Right atrium auricular region (tissue), 2 donors: Measurements from ENCODE around the gene CALD1. TPM values are rescaled to one million over a fixed set of nuclear protein-coding genes. Genes with fewer than 3 reads are reported as not detected.

ENCODE experiments used
- DNase-seq: peaks from one replicate; pipeline ENCODE4 v3.0.0-alpha.2; 2019; ENCODE audit warnings: low spot score
- H3K27ac ChIP-seq, 2 donors: fragments of 200-600 bp; sonication (generic); 1 replicate in 1 of 2; 2 replicates in 1 of 2; pipeline ENCODE4 v1.5.1; 2016 to 2019
- H3K27me3 ChIP-seq, 2 donors: fragments of 200-600 bp; sonication (generic); one replicate each; pipeline versions ENCODE4 v1.5.1 to v1.6.0; 2017 to 2019
- H3K36me3 ChIP-seq: fragments of 200-600 bp; sonication (generic); one replicate; pipeline ENCODE4 v1.5.1; 2016
- H3K4me1 ChIP-seq, 2 donors: fragments of 200-600 bp; sonication (generic); one replicate each; pipeline versions ENCODE4 v1.5.1 to v1.6.0; 2017 to 2019
- H3K4me3 ChIP-seq, 2 donors: fragments of 200-600 bp; sonication (generic); 1 replicate in 1 of 2; 2 replicates in 1 of 2; pipeline ENCODE4 v1.5.1; 2017 to 2019; ENCODE audit warnings: mild to moderate bottlenecking in 1 of 2, moderate library complexity in 1 of 2
- H3K9me3 ChIP-seq, 2 donors: fragments of 200-600 bp; sonication (generic); one replicate each; pipeline ENCODE4 v1.5.1; 2019
- total RNA-seq, 2 donors: library from RNA; depleted of rRNA; stranded (reverse); fragments of >200 nt; gene quantifications; one replicate each; pipeline ENCODE4 v1.1.0, GENCODE V29; 2016
- TF ChIP-seq, protein P1 (sequence below), 2 donors: fragments of 200-600 bp; sonication (generic); IDR thresholded peaks; one replicate each; pipeline ENCODE4 v1.5.1; 2019; ENCODE audit warnings: antibody characterized with exemption in 2 of 2

Gene CALD1
- total RNA-seq, 2 donors from 2014 or later = 119 to 157 TPM

DNA sequence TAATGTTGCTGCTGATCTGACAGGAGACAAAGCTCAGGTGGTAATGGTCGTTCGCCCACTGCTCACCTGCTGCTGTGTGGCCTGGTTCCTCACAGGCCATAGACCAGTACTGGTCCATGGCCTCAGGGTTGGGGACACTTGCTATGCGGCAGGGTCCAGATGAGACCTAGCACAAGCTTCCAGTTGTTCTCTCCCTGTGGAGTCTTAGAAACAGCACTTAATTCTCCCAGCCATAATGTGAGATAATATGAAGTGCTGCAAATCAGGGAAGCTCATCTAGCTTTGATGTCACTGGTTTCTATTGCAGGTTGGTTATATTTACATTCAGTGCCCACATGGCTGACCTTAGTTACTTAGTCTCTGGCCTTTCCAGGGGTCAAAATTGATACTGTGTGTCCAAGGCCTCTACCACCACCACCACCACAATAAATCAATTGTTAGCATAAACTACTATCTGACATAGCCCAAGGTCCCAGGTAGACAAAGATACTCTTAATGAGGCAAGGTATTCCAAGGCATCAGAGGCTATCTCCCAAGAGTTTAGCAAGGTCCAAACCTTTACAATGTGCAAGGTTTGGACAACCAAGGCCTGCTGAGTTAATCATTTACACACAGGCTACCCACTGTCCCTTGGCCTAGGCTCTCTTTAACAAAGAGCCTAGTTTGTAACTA, 217.9 kb downstream of the CALD1 start:
- H3K4me3 ChIP-seq = no peak overlapping the region
- H3K9me3 ChIP-seq = no peaks in the 10 kb centered on the region
- no peaks in the 10 kb centered on the region for H3K4me1 ChIP-seq
- H3K27ac ChIP-seq = no peak overlapping the region
- H3K36me3 ChIP-seq = peaks cover 10% of the 10 kb centered on the region
- no peak for DNase-seq
- TF ChIP-seq, protein P1, sequence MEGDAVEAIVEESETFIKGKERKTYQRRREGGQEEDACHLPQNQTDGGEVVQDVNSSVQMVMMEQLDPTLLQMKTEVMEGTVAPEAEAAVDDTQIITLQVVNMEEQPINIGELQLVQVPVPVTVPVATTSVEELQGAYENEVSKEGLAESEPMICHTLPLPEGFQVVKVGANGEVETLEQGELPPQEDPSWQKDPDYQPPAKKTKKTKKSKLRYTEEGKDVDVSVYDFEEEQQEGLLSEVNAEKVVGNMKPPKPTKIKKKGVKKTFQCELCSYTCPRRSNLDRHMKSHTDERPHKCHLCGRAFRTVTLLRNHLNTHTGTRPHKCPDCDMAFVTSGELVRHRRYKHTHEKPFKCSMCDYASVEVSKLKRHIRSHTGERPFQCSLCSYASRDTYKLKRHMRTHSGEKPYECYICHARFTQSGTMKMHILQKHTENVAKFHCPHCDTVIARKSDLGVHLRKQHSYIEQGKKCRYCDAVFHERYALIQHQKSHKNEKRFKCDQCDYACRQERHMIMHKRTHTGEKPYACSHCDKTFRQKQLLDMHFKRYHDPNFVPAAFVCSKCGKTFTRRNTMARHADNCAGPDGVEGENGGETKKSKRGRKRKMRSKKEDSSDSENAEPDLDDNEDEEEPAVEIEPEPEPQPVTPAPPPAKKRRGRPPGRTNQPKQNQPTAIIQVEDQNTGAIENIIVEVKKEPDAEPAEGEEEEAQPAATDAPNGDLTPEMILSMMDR (IDR thresholded peaks at IDR 0.05) = no peak
- H3K27me3 ChIP-seq = no peaks in the 10 kb centered on the region

DNA sequence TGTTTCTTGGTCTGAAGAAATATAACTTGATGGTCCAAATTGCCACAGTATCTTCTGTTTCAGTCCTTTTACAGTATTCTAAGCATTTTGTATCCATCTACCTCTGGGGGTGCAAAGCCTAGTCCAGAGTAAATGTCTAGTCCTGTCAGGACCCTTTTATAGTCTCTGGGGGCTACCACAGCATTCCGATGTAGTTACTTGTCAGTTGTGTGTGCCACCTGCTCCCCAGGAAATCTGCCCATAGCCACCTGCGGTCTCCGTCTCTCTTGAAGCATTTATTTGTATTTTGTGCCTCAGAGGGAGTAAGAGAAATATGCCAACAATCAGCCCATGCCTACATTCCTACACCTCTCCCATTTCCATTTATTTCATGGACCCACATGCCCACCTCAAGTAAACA, 219.7 kb downstream of the CALD1 start:
- H3K4me1 ChIP-seq = no peaks in the 10 kb centered on the region
- no peak overlapping the region for H3K4me3 ChIP-seq
- H3K36me3 ChIP-seq = peaks cover 10% of the 10 kb centered on the region
- no peaks in the 10 kb centered on the region for H3K9me3 ChIP-seq
- no peaks in the 10 kb centered on the region for H3K27me3 ChIP-seq
- TF ChIP-seq, protein P1 (IDR thresholded peaks at IDR 0.05) = no peak
- no peak for DNase-seq
- no peak overlapping the region for H3K27ac ChIP-seq

DNA sequence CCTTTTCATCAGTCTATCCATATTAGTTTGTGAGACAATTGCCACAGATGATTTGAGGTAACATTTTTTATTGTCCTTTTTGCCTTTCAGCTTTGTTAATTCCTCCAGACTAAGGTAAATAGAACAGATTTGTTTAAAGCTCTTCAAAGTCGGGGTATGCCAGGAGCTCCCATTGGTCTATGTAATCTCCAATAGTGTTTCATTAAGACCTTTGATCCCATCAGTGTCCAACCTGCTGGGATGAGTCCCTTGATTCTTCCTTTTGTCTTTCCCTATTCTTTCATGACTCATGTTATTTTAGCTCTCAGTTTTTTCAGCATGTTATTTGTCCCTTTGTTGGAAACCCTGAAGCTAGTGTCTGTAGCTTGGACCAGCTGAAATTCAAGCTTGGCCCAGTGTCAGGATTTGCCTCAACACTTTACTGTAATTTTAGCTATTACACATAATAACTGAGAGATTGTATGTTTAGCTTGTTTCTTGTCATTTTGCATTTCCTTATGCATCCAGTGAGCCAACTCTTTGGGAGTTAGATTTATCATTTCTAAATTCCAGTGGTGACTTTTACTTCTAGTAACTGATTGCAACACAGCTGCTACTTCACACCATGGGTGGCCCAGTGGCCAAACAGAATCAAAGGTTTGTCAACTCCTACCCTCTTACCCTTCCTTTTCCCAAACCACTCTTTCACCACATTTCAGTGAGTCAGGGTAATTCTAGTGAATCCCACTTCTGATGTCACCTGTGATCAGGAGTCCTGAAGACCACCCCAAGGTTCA, 222.1 kb downstream of the CALD1 start:
- Histone ChIP-seq H3K9me3 (no peaks in the 10 kb centered on the region), H3K4me3 (no peak overlapping the region), H3K36me3 (no peaks in the 10 kb centered on the region), H3K4me1 (no peaks in the 10 kb centered on the region), H3K27me3 (no peaks in the 10 kb centered on the region), H3K27ac (no peak overlapping the region)
- TF ChIP-seq, protein P1 (IDR thresholded peaks at IDR 0.05) = no peak
- no peak for DNase-seq

DNA sequence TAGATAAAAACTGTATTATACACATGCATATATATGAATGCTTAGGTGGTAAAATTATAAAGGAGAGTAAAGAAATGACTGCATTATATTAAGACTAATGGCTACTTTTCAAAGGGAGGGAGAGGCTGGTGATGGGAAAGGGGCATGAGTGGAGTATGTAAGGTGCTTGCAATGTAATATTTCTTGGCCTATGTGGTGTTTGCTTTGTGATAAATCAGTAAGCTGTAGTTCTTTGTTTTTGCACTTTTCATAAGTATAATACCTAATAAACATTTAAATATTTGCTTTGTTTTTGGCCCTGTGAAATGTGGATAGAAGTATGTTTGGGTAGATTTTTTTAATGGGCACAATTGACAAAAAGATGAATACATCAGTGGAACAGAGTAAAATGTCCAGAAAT, 232.8 kb downstream of the CALD1 start:
- Histone ChIP-seq H3K27me3 (no peaks in the 10 kb centered on the region), H3K4me3 (no peak overlapping the region), H3K9me3 (no peaks in the 10 kb centered on the region), H3K27ac (no peak overlapping the region), H3K36me3 (no peaks in the 10 kb centered on the region), H3K4me1 (no peaks in the 10 kb centered on the region)
- TF ChIP-seq, protein P1 (IDR thresholded peaks at IDR 0.05) = no peak
- DNase-seq = no peak

Other genes with a start within 250 kb of the CALD1 start
- under 1 TPM in 1 of 2 donors, not detected in 1; 0.20 TPM for gene AKR1B15, start 230.5 kb upstream of the CALD1 start, total RNA-seq
- 10 to 100 TPM; 12.5 to 16.7 TPM for gene BPGM, start 132.8 kb upstream of the CALD1 start, total RNA-seq
- 1 to 10 TPM in 1 of 2 donors, under 1 TPM in 1; 0.67 to 1.9 TPM for gene AGBL3, start 206.9 kb downstream of the CALD1 start, total RNA-seq